SH-SY5Y (cell line): Measurements from ENCODE around the gene TUT7.

Source experiments
- GATA2 ChIP-seq: IDR thresholded peaks from 2 replicates; pipeline ENCODE4 v1.6.1; 2011; ENCODE audit warnings: mild to moderate bottlenecking, low read depth, low read length
- GATA3 ChIP-seq: IDR thresholded peaks from 2 replicates; pipeline ENCODE4 v1.6.1; 2011; ENCODE audit warnings: low read depth, mild to moderate bottlenecking, low read length, moderate library complexity

GRCh38 chr9:86252870-86253269 is 101.3 kb downstream of the TUT7 start:
- TF ChIP-seq GATA2 (no peak), GATA3 (no peak)
